Measurements from ENCODE around the gene RPS4Y2. TPM values are rescaled to one million over a fixed set of nuclear protein-coding genes. Genes with fewer than 3 reads are reported as not detected.

The RPS4Y2 gene
- polyA plus RNA-seq, 3 donors, result not detected

DNA sequence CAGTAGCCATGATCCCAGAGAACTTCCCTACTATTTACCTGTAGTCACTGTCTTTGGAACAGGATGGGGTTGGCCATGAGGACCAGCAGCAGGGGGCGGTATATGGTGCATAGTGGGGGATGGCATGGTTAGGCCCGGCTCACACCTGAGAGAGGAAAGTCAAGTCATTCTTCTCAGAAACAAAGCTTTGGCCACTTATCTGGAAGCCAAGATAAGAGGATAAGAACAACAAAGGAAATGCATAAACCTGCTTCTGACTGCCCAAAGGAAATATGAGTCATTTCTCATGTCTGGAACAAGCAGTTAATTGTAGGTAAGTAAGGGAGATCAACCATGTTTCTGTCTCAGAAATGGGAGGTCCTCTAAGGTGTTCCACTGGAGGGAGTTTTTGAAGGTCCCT lies 10.8 kb upstream of the RPS4Y2 start:
- Histone ChIP-seq H3K36me3 (replicated peaks in 1 of 2; ENCODE audit: control insufficient read depth in 1 of 2, insufficient read depth in 2 of 2, low read length in 2 of 2) (no peaks in the 10 kb centered on the region), H3K9me3 (replicated peaks in 1 of 2; ENCODE audit: control insufficient read depth in 1 of 2, insufficient read depth in 1 of 2, low read length in 2 of 2) (no peaks in the 10 kb centered on the region), H4K20me1 (ENCODE audit: insufficient read depth, low read length) (no peaks in the 10 kb centered on the region), H3K4me2 (replicated peaks; ENCODE audit: extremely low read depth, low read length, poor library complexity, severe bottlenecking) (no peak overlapping the region), H3K27me3 (ENCODE audit: control insufficient read depth in 2 of 2, insufficient read depth in 2 of 2, low read length in 2 of 2) (no peaks in the 10 kb centered on the region), H3K4me1 (ENCODE audit: control insufficient read depth in 1 of 2, insufficient read depth in 2 of 2, low read length in 2 of 2) (no peaks in the 10 kb centered on the region), H2AFZ (ENCODE audit: insufficient read depth, low read depth, low read length, poor library complexity, severe bottlenecking) (no peak overlapping the region), H3K9ac (ENCODE audit: insufficient read depth, low read length, poor library complexity, severe bottlenecking) (no peak overlapping the region), H3K4me3 (replicated peaks in 1 of 3; ENCODE audit: low read depth in 2 of 3, low read length in 3 of 3) (no peak overlapping the region), H3K79me2 (ENCODE audit: insufficient read depth, low read length) (no peaks in the 10 kb centered on the region), H3K27ac (ENCODE audit: low read depth in 1 of 2, low read length in 2 of 2) (no peak overlapping the region)
- intact Hi-C loops (cut with micrococcal nuclease), result no loop called here
- WGBS (ENCODE audit: insufficient coverage), result no CpG with 5 or more reads among the region's 2 CpGs
- H3K27me3 Mint-ChIP-seq (ENCODE audit: low read depth in 3 of 3), result peaks cover 0 to 4% (median 2%) of the 10 kb centered on the region in 3 donors
- H3K9me3 Mint-ChIP-seq, result peaks cover 0 to 1% (median 0%) of the 10 kb centered on the region in 7 donors
- H3K4me1 Mint-ChIP-seq, result peaks cover 2% of the 10 kb centered on the region
- TF ChIP-seq, protein P1, sequence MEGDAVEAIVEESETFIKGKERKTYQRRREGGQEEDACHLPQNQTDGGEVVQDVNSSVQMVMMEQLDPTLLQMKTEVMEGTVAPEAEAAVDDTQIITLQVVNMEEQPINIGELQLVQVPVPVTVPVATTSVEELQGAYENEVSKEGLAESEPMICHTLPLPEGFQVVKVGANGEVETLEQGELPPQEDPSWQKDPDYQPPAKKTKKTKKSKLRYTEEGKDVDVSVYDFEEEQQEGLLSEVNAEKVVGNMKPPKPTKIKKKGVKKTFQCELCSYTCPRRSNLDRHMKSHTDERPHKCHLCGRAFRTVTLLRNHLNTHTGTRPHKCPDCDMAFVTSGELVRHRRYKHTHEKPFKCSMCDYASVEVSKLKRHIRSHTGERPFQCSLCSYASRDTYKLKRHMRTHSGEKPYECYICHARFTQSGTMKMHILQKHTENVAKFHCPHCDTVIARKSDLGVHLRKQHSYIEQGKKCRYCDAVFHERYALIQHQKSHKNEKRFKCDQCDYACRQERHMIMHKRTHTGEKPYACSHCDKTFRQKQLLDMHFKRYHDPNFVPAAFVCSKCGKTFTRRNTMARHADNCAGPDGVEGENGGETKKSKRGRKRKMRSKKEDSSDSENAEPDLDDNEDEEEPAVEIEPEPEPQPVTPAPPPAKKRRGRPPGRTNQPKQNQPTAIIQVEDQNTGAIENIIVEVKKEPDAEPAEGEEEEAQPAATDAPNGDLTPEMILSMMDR (IDR thresholded peaks at IDR 0.05), result no peak
- no peak overlapping the region for H3K27ac Mint-ChIP-seq
- no peaks in the 10 kb centered on the region for H3K36me3 Mint-ChIP-seq
- no peak overlapping the region for H3K4me3 Mint-ChIP-seq
- DNase-seq, result no peak

DNA sequence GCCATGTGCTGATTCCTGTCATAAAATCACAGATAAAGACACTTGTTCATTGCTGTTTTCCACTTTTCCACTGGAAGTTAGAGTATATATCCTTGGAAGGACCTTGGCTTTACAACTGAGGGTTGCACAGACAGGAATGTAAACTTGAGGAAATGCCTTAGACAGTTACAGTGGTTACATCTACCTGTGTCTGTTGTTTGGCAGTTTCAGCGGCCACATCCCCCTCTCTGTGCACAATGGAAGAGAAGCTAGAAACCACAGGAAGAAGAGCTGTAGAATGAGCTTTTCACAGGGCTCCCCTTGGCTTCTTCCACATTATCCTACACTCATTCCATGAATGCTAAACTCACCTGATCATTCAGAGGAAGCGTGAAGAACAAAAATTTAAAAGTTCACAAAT lies 9.0 kb upstream of the RPS4Y2 start:
- no peaks in the 10 kb centered on the region for H3K4me1 Mint-ChIP-seq
- peaks cover 0 to 4% (median 2%) of the 10 kb centered on the region in 3 donors for H3K27me3 Mint-ChIP-seq (ENCODE audit: low read depth in 3 of 3)
- intact Hi-C loops (cut with micrococcal nuclease), result no loop called here
- Histone ChIP-seq H3K4me3 (replicated peaks in 1 of 3; ENCODE audit: low read depth in 2 of 3, low read length in 3 of 3) (no peak overlapping the region), H3K27me3 (ENCODE audit: control insufficient read depth in 2 of 2, insufficient read depth in 2 of 2, low read length in 2 of 2) (no peaks in the 10 kb centered on the region), H3K79me2 (ENCODE audit: insufficient read depth, low read length) (no peaks in the 10 kb centered on the region), H3K4me2 (replicated peaks; ENCODE audit: extremely low read depth, low read length, poor library complexity, severe bottlenecking) (no peak overlapping the region), H4K20me1 (ENCODE audit: insufficient read depth, low read length) (no peaks in the 10 kb centered on the region), H3K4me1 (ENCODE audit: control insufficient read depth in 1 of 2, insufficient read depth in 2 of 2, low read length in 2 of 2) (no peaks in the 10 kb centered on the region), H3K9me3 (replicated peaks in 1 of 2; ENCODE audit: control insufficient read depth in 1 of 2, insufficient read depth in 1 of 2, low read length in 2 of 2) (no peaks in the 10 kb centered on the region), H3K36me3 (replicated peaks in 1 of 2; ENCODE audit: control insufficient read depth in 1 of 2, insufficient read depth in 2 of 2, low read length in 2 of 2) (no peaks in the 10 kb centered on the region), H3K9ac (ENCODE audit: insufficient read depth, low read length, poor library complexity, severe bottlenecking) (no peak overlapping the region), H2AFZ (ENCODE audit: insufficient read depth, low read depth, low read length, poor library complexity, severe bottlenecking) (no peak overlapping the region), H3K27ac (ENCODE audit: low read depth in 1 of 2, low read length in 2 of 2) (no peak overlapping the region)
- no peak overlapping the region for H3K27ac Mint-ChIP-seq
- H3K4me3 Mint-ChIP-seq, result no peak overlapping the region
- H3K9me3 Mint-ChIP-seq, result peaks cover 0 to 1% (median 0%) of the 10 kb centered on the region in 7 donors
- no peaks in the 10 kb centered on the region for H3K36me3 Mint-ChIP-seq
- WGBS (ENCODE audit: insufficient coverage), result no CpG with 5 or more reads among the region's 2 CpGs
- TF ChIP-seq, protein P1 (IDR thresholded peaks at IDR 0.05), result no peak
- no peak for DNase-seq
